Esophagus squamous epithelium (tissue), 5 donors: ENCODE measurements around the gene DUOXA2. TPM values are rescaled to one million over a fixed set of nuclear protein-coding genes. Genes with fewer than 3 reads are reported as not detected.

ENCODE experiments used
- DNase-seq: peaks from one replicate; lab custom pipeline; 2025; lab: John Stamatoyannopoulos, UW
- H3K27ac ChIP-seq, 4 donors: fragments of 200-600 bp; sonication (generic); one replicate each; pipeline ENCODE4 v1.5.1; 2016 to 2019; ENCODE audit warnings: mild to moderate bottlenecking in 1 of 4
- H3K27me3 ChIP-seq, 4 donors: fragments of 200-600 bp; sonication (generic); 1 replicate in 3 of 4; 2 replicates in 1 of 4; pipeline versions ENCODE4 v1.5.1 to v1.6.0; 2017 to 2021; ENCODE audit warnings: antibody characterized with exemption in 1 of 4
- H3K36me3 ChIP-seq, 3 donors: fragments of 200-600 bp; sonication (generic); one replicate each; pipeline ENCODE4 v1.5.1; 2016 to 2019
- H3K4me1 ChIP-seq, 3 donors: fragments of 200-600 bp; sonication (generic); one replicate each; pipeline ENCODE4 v1.5.1; 2017 to 2019
- H3K4me3 ChIP-seq, 4 donors: fragments of 200-600 bp; sonication (generic); 1 replicate in 3 of 4; 2 replicates in 1 of 4; pipeline ENCODE4 v1.5.1; 2016 to 2019; ENCODE audit warnings: mild to moderate bottlenecking in 2 of 4, moderate library complexity in 1 of 4
- H3K9me3 ChIP-seq, 3 donors: fragments of 200-600 bp; sonication (generic); one replicate each; pipeline ENCODE4 v1.5.1; 2016 to 2019
- CTCF ChIP-seq, 6 experiments: fragments of 450-650 bp in 4 of 6; fragments of 200-600 bp in 2 of 6; sonication (generic) in 2 of 6; IDR thresholded peaks; one replicate each; pipeline ENCODE4 v1.5.1; 2016 to 2019; ENCODE audit warnings: antibody characterized with exemption in 6 of 6, mild to moderate bottlenecking in 4 of 6, moderate library complexity in 4 of 6
- POLR2A ChIP-seq, 4 donors: fragments of 450-650 bp; IDR thresholded peaks; one replicate each; pipeline ENCODE4 v1.6.1; 2017; ENCODE audit warnings: antibody characterized with exemption in 4 of 4, mild to moderate bottlenecking in 4 of 4, moderate library complexity in 3 of 4
- WGBS, 2 donors: methylation state at CpG; one replicate each; pipeline ENCODE4 v1.1.5; 2018; 5-methylcytosine and 5-hydroxymethylcytosine counted together
- intact Hi-C: fragments of 100-400 bp; cut with DNase I; formaldehyde crosslinking; loops from one replicate; pipeline ENCODE4 v1.15.0; 2022
- total RNA-seq, 4 donors: library from RNA; depleted of rRNA; stranded (reverse); fragments of >200 nt; gene quantifications; one replicate each; pipeline ENCODE4 v1.1.0, GENCODE V29; 2016
- donor health status: DM: yes; HTN: yes; CAD: no.

The DUOXA2 gene
- total RNA-seq, 4 donors from 2014 or later, result 6.3 to 20.6 (median 13.6) TPM; not detected in 1

- intact Hi-C loops, result no loop called here
These were observed 50.8 kb downstream of the DUOXA2 start for GRCh38 chr15:45164914-45165313.

GRCh38 chr15:45165536-45165935, 51.4 kb downstream of the DUOXA2 start:
- H3K4me1 ChIP-seq, result peaks cover 31 to 86% (median 34%) of the 10 kb centered on the region in 3 donors
- 59 to 60% methylated on average over 1 to 3 of the region's 5 CpGs for WGBS, 2 donors
- H3K36me3 ChIP-seq, result peaks cover 0 to 21% (median 0%) of the 10 kb centered on the region in 3 donors
- no peaks in the 10 kb centered on the region for H3K27me3 ChIP-seq
- no peaks in the 10 kb centered on the region for H3K9me3 ChIP-seq
- TF ChIP-seq CTCF (IDR thresholded peaks at IDR 0.05), result no peak
- no peak for TF ChIP-seq POLR2A (IDR thresholded peaks at IDR 0.05)
- intact Hi-C loops, result no loop called here
- H3K27ac ChIP-seq, result peak overlapping the region; percentile 92 to 99 (median 96)
- DNase-seq, result no peak
- no peak overlapping the region for H3K4me3 ChIP-seq

More at GRCh38 chr15:45164914-45165313, 50.8 kb downstream of the DUOXA2 start:
- H3K27me3 ChIP-seq, result no peaks in the 10 kb centered on the region
- 100% methylated on average over 1 of the region's 1 CpG for WGBS, 2 donors
- no peak for TF ChIP-seq CTCF (IDR thresholded peaks at IDR 0.05)
- no peak for TF ChIP-seq POLR2A (IDR thresholded peaks at IDR 0.05)
- H3K27ac ChIP-seq, result peak overlapping the region in 2 of 4 donors; percentile 94 to 99
- DNase-seq, result no peak
- H3K4me1 ChIP-seq, result peaks cover 31 to 92% (median 34%) of the 10 kb centered on the region in 3 donors
- no peak overlapping the region for H3K4me3 ChIP-seq
- H3K9me3 ChIP-seq, result no peaks in the 10 kb centered on the region
- H3K36me3 ChIP-seq, result peaks cover 0 to 27% (median 0%) of the 10 kb centered on the region in 3 donors

GRCh38 chr15:45166834-45167630, 52.9 kb downstream of the DUOXA2 start:
- peak; percentile 53 for DNase-seq
- H3K4me3 ChIP-seq, result peak overlapping the region; percentile 38 to 77 (median 59)

GRCh38 chr15:45167631-45168205, 53.6 kb downstream of the DUOXA2 start:
- peak overlapping the region; percentile 38 to 77 (median 59) for H3K4me3 ChIP-seq
- H3K27ac ChIP-seq, result peak overlapping the region; percentile 92 to 99 (median 96)
- TF ChIP-seq POLR2A (IDR thresholded peaks at IDR 0.05), result no peak
- TF ChIP-seq CTCF (IDR thresholded peaks at IDR 0.05), result no peak
- H3K9me3 ChIP-seq, result no peaks in the 10 kb centered on the region
- H3K4me1 ChIP-seq, result peaks cover 17 to 64% (median 22%) of the 10 kb centered on the region in 3 donors
- 15 to 88% methylated on average over 3 to 6 of the region's 9 CpGs for whole genome bisulfite sequencing, 2 donors
- peaks cover 0 to 28% (median 0%) of the 10 kb centered on the region in 3 donors for H3K36me3 ChIP-seq
- intact Hi-C loops, result no loop called here
- no peak for DNase-seq
- H3K27me3 ChIP-seq, result no peaks in the 10 kb centered on the region

More at GRCh38 chr15:45166834-45167630, 52.9 kb downstream of the DUOXA2 start:
- Histone ChIP-seq H3K4me1 (peaks cover 24 to 71% (median 27%) of the 10 kb centered on the region in 3 donors), H3K27me3 (no peaks in the 10 kb centered on the region), H3K9me3 (no peaks in the 10 kb centered on the region), H3K36me3 (peaks cover 0 to 22% (median 0%) of the 10 kb centered on the region in 3 donors), H3K27ac (peak overlapping the region; percentile 92 to 99 (median 96))
- intact Hi-C loops, result no loop called here
- 0% methylated on average over 1 of the region's 79 CpGs; no CpG with 5 or more reads in 1 of the 2 donors for WGBS, 2 donors
- peak; percentile 48 to 71 (median 68) for TF ChIP-seq CTCF (IDR thresholded peaks at IDR 0.05)
- peak in 2 of 4 donors; percentile 46 to 53 for TF ChIP-seq POLR2A (IDR thresholded peaks at IDR 0.05)

Other genes with a start within 250 kb of the DUOXA2 start
- gene TERB2, start 157.6 kb upstream of the DUOXA2 start, total RNA-seq, result not detected
- gene SORD, start 91.1 kb upstream of the DUOXA2 start, total RNA-seq, result 10 to 100 TPM; 26.3 to 39.3 (median 31.0) TPM
- gene DUOX2, start 154 bp upstream of the DUOXA2 start, total RNA-seq, result 10 to 100 TPM in 3 of 4 donors, 1 to 10 TPM in 1; 5.0 to 50.7 (median 22.6) TPM
- 100 to 1,000 TPM in 3 of 4 donors, 10 to 100 TPM in 1; 64.0 to 202 (median 134) TPM for gene DUOXA1, start 15.6 kb downstream of the DUOXA2 start, total RNA-seq
- 100 to 1,000 TPM in 2 of 4 donors, 10 to 100 TPM in 2; 87.5 to 202 (median 122) TPM for gene DUOX1, start 15.7 kb downstream of the DUOXA2 start, total RNA-seq
- 10 to 100 TPM in 1 of 4 donors, 1 to 10 TPM in 3; 1.9 to 12.0 (median 5.7) TPM for gene SHF, start 73.6 kb downstream of the DUOXA2 start, total RNA-seq
- not detected for gene SLC28A2, start 137.9 kb downstream of the DUOXA2 start, total RNA-seq